Measurements from ENCODE around the gene MIS12. TPM values are rescaled to one million over a fixed set of nuclear protein-coding genes. Genes with fewer than 3 reads are reported as not detected.
A peak's percentile ranks its signal among the peaks of the same experiment; 100 is the strongest.

MIS12 gene
- total and polyA plus RNA-seq, 9 of the 15 experiments (the other 6 are each of a cell fraction or from before 2014, with no cell fraction given) = 13.5 to 31.9 (median 25.5) TPM

DNA sequence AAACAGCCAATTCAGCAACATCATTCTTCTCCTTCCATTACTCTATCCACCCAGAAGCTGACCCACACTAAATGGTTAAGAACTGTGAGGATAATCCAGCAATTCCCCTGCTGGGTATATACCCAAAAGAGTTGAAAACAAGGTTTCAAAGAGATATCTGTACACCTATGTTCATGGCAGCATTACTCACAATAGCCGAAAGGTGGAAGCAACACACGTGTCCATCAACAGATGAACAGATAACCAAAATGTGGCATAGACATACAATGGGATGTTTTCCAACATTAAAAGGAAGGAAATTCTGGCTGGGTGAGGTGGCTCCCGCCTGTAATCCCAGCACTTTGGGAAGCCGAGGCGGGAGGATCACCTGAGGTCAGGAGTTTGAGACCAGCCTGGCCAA lies 19.9 kb downstream of the MIS12 start (continued):
- TF ChIP-seq SNRNP70 (optimal IDR thresholded peaks at IDR 0.05; ENCODE audit: low read depth, low read length) = no peak
- no peak for TF ChIP-seq ETS2 (tag; IDR thresholded peaks at IDR 0.05; ENCODE audit: borderline replicate concordance, poor library complexity, severe bottlenecking)
- TF ChIP-seq ZNF316 (IDR thresholded peaks at IDR 0.05) = no peak
- TF ChIP-seq MAFF (IDR thresholded peaks at IDR 0.05; ENCODE audit: low read length) = no peak
- no peak for TF ChIP-seq JUNB (CRISPR knock-in tag; conservative IDR thresholded peaks at IDR 0.05)
- TF ChIP-seq ARID2 (IDR thresholded peaks at IDR 0.05) = no peak
- TF ChIP-seq, protein P1, sequence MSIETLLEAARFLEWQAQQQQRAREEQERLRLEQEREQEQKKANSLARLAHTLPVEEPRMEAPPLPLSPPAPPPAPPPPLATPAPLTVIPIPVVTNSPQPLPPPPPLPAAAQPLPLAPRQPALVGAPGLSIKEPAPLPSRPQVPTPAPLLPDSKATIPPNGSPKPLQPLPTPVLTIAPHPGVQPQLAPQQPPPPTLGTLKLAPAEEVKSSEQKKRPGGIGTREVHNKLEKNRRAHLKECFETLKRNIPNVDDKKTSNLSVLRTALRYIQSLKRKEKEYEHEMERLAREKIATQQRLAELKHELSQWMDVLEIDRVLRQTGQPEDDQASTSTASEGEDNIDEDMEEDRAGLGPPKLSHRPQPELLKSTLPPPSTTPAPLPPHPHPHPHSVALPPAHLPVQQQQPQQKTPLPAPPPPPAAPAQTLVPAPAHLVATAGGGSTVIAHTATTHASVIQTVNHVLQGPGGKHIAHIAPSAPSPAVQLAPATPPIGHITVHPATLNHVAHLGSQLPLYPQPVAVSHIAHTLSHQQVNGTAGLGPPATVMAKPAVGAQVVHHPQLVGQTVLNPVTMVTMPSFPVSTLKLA (conservative IDR thresholded peaks at IDR 0.05) = no peak

DNA sequence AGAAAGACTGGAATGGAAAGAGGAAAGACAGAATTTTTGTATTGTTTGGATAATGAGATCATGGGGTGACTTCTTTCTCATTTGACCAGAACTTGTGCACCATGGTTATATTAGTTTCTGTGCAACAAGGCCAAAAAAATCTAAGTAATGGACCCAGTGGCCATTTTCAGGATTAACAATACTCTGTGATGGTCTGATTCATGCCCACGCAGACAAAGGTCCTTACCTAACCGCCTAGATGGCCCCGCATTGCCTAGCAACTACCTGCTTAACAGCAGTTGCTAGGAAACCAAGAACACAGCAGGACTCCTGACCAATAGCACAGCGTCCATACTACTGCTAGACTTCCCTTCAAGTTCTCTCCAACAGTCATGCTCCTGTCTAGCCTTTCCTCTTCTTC lies 22.4 kb downstream of the MIS12 start:
- Histone ChIP-seq H4K20me1 (replicated peaks; ENCODE audit: control insufficient read depth, insufficient read depth, low read length) (no peaks in the 10 kb centered on the region), H3K4me1 (replicated peaks in 1 of 2; ENCODE audit: control insufficient read depth in 2 of 2, insufficient read depth in 2 of 2, low read length in 2 of 2) (peaks cover 7% of the 10 kb centered on the region in 2 experiments; a peak in 3 of 5 replicates), H3K9me1 (ENCODE audit: control insufficient read depth, insufficient read depth, low read length) (peaks cover 4% of the 10 kb centered on the region), H2AFZ (ENCODE audit: low read depth, low read length) (no peak overlapping the region), H3K4me2 (ENCODE audit: insufficient read depth, low read length) (no peak overlapping the region), H3K79me2 (ENCODE audit: control insufficient read depth, insufficient read depth, low read length) (no peaks in the 10 kb centered on the region), H3K9ac (ENCODE audit: insufficient read depth in 1 of 2, low read depth in 2 of 2, low read length in 2 of 2) (no peak overlapping the region), H3K4me3 (no peak overlapping the region), H3K27ac (ENCODE audit: extremely low read depth, low read depth, low read length) (no peak overlapping the region), H3K9me3 (replicated peaks; ENCODE audit: control insufficient read depth, insufficient read depth, low read depth, low read length) (no peaks in the 10 kb centered on the region), H3K27me3 (ENCODE audit: control insufficient read depth in 2 of 2, insufficient read depth in 2 of 2, low read length in 2 of 2) (no peaks in the 10 kb centered on the region), H3K36me3 (ENCODE audit: control insufficient read depth, insufficient read depth, low read length) (peaks cover 13% of the 10 kb centered on the region; the same call in 2 of the 3 replicates)
- in situ Hi-C loops (cut with MboI) (no loop called here), intact Hi-C loops (cut with micrococcal nuclease) (no loop called here)
- FAIRE-seq (no peak), DNase-seq (ENCODE audit: extremely low read depth in 1 of 4, low spot score in 3 of 4) (no peak), ATAC-seq (no peak)
- peak; percentile 89 for TF ChIP-seq MYNN (IDR thresholded peaks at IDR 0.05)
- no peak for TF ChIP-seq MYNN (CRISPR knock-in tag; IDR thresholded peaks at IDR 0.05)
- TF ChIP-seq, protein P2, sequence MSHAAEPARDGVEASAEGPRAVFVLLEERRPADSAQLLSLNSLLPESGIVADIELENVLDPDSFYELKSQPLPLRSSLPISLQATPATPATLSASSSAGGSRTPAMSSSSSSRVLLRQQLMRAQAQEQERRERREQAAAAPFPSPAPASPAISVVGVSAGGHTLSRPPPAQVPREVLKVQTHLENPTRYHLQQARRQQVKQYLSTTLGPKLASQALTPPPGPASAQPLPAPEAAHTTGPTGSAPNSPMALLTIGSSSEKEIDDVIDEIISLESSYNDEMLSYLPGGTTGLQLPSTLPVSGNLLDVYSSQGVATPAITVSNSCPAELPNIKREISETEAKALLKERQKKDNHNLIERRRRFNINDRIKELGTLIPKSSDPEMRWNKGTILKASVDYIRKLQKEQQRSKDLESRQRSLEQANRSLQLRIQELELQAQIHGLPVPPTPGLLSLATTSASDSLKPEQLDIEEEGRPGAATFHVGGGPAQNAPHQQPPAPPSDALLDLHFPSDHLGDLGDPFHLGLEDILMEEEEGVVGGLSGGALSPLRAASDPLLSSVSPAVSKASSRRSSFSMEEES (CRISPR knock-in tag; IDR thresholded peaks at IDR 0.05) = no peak
- TF ChIP-seq CBX5 (IDR thresholded peaks at IDR 0.05; ENCODE audit: borderline replicate concordance, low read depth) = no peak
- peak; percentile 69 for TF ChIP-seq RFX1 (IDR thresholded peaks at IDR 0.05)
- no peak for TF ChIP-seq KDM2B (CRISPR knock-in tag; IDR thresholded peaks at IDR 0.05)
- no peak for TF ChIP-seq E2F3 (CRISPR knock-in tag; IDR thresholded peaks at IDR 0.05)
- no peak for TF ChIP-seq ARNT (IDR thresholded peaks at IDR 0.05)
- TF ChIP-seq ZNF143 (CRISPR knock-in tag; IDR thresholded peaks at IDR 0.05) = no peak
- ChIA-PET POLR2A (interaction anchor here (0.6 kb wide), 1 partner anchor 1109 kb away, joined by 3 read pairs; no protein-coding TSS in a partner anchor), CTCF (ENCODE audit: low intra/inter-chr PET ratio) (no interaction called here)
- 51% methylated on average over 4 of the region's 4 CpGs for WGBS (ENCODE audit: insufficient coverage, low coverage, missing lambda C conversion rate)
- BruUV-seq (replicated peaks) = no TSS peak

Data from K562 (cell line).